WI38 (cell line): ENCODE results near the gene LRMDA.

ENCODE experiments used
- H3K4me3 ChIP-seq: 2 replicates; pipeline ENCODE4 v1.5.1; 2011; ENCODE audit warnings: low read depth, mild to moderate bottlenecking, control low read depth, low read length
- CTCF ChIP-seq: IDR thresholded peaks from 2 replicates; pipeline ENCODE4 v1.5.1; 2012; ENCODE audit warnings: low read depth, mild to moderate bottlenecking, control low read depth, low read length

LRMDA gene

GRCh38 chr10:75925999-75926398, 494.6 kb downstream of the LRMDA start:
- H3K4me3 ChIP-seq = no peak overlapping the region
- no peak for TF ChIP-seq CTCF

GRCh38 chr10:75926763-75927162, 495.3 kb downstream of the LRMDA start:
- no peak for TF ChIP-seq CTCF
- H3K4me3 ChIP-seq = no peak overlapping the region

GRCh38 chr10:75928231-75928630, 496.8 kb downstream of the LRMDA start:
- H3K4me3 ChIP-seq = no peak overlapping the region
- TF ChIP-seq CTCF = no peak

GRCh38 chr10:75929630-75930161, 498.3 kb downstream of the LRMDA start:
- no peak for TF ChIP-seq CTCF
- no peak overlapping the region for H3K4me3 ChIP-seq

- TF ChIP-seq CTCF = no peak
- H3K4me3 ChIP-seq = no peak overlapping the region
These were observed 501.5 kb downstream of the LRMDA start for GRCh38 chr10:75932921-75933320.

GRCh38 chr10:75935240-75935639, 503.8 kb downstream of the LRMDA start:
- no peak overlapping the region for H3K4me3 ChIP-seq
- TF ChIP-seq CTCF = no peak

GRCh38 chr10:75935650-75936400, 504.4 kb downstream of the LRMDA start:
- no peak overlapping the region for H3K4me3 ChIP-seq
- no peak for TF ChIP-seq CTCF
